Activated CD4-positive, alpha-beta T cell treated with anti-CD3 and anti-CD28 coated beads, Interleukin-2, amount 50 U/mL, for 16 hours (primary cell): ENCODE data around the gene IGSF10.
"Not testable (repeated sequence)": the region's sequence is repeated elsewhere in the genome, so short reads cannot be mapped to it uniquely, and the experiment has no call there.

Source experiments
- DNase-seq: peaks from one replicate; pipeline ENCODE4 v3.0.0-alpha.2; 2020

Gene IGSF10

DNA sequence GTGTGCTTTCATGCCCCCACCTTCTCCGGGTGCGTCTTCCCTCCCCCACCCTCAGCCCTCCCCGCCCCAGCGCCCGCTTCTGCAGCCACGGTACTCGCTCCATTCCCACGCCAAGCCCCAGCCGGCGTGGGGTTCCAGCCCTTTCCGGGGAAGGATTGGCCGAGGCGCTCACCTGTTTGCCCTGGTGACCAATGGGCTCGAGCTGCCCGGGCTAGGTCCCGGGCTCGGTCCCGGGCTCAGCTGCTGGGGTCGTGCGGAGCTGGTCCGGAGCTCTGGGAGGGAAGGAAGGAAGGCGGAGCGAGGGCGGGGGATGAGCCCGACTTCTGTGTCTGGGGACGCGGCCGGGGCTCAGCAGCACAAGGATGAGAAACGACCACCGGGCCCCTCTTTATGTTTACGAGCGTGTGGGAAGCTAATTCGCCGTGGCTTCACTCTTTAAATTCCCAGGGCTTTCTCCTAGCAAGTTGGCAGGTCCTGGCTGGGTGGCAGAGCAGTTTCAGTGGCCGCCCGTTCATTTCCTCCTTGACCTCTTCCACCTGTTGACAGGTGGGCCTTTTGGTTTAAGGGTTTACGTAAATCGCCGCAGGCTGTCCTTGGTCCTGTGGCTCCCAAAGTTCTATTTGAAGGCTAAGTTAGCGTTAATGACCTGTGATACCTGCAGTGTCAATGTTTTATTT lies at the start of gene IGSF10:
Gene IGSF10, minus strand, starts transcription at position 288 of the 677 bp plus-strand sequence. CDS start 2,352 bp downstream, outside the sequence.
- DNase-seq: no peak

GRCh38 chr3:151509468-151510135 lies 48.7 kb upstream of the IGSF10 start:
- not testable (repeated sequence) for DNase-seq

GRCh38 chr3:151504606-151505005 lies 43.7 kb upstream of the IGSF10 start:
- DNase-seq: no peak

GRCh38 chr3:151503074-151503473 lies 42.2 kb upstream of the IGSF10 start:
- DNase-seq: no peak

DNA sequence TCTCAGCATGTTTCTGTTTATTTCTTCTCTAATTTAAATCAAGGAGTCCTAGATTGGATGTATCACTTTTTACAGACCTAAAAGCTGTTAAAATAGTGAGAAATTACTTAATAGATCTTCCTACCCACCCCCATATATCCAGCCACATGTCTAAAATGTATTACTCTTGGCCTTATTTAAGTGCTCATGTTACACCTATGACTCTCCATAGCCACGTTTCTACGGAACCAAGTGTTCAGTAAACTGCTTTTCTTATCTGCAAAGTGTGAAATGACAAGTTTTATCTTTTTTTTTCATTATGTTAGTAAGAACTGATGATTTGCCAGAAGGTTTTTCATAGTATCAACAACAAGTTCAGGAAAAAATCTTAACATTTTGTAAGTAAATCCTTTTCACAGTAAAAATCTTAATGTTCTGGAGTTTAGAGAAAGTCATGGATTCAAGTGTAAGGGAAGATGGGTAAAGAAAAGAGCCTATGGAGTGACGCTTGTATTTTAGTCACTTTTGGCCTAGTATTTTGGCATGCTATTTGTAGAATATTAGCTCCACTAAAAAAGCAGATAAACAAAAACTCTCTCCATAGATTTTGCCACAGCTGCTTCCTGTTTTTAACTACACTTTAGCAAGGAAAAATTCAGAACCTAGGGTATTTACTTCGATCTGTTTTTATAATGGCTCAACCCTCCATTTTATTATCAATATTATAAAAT lies 41.2 kb upstream of the IGSF10 start:
- no peak for DNase-seq

DNA sequence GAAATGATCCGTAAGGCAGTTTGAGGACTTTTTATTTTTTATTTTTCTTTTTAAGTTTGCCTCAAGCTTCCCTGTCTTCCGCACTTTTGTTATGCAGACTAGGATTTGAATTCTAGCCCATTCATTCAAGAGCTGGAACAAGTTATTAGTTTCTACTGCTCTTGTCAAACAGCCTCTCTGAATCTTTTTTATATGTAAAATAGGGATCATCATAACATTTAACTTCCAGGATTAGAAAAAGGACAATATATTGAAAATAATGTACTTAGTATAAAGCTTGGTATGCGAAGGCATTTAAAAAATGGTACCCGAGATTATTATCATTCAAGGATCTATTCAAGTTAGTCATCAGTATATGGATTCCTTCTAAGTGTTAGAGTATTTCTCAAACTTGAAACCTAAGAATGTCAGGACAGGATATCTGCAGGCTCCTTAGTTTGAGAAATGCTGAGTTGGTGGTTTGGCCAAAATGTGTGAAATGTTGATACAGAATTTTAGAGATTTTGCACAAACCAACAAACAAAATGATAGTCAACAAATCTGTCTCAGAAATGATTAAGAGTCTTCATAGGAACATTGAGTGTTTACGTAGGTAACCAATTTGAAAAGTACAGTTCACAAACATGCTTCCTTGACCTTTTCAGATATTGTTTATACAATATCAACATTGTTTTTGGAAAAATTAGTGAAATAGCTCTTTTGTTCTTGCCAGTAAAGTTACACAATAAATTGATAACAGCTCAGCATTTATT lies 40.5 kb upstream of the IGSF10 start:
- DNase-seq: no peak

- no peak for DNase-seq
These were observed 38.3 kb upstream of the IGSF10 start for GRCh38 chr3:151499168-151499567.

DNA sequence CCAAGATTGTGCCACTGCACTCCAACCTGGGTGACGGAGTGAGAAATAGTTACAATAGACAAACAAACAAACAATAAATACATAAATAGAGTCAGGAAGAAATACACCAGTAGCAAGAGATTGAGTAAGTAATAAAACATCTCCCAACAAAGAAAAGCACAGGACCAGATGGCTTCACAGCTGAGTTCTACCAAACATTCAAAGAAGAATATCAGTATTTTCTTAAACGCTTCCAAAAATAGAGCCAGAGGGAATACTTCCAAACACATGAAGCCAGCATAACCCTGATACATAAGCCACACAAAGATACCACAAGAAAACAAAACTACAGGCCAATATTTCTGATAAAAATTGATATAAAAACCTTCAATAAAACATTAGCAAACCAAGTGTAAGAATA lies 30.7 kb upstream of the IGSF10 start:
- DNase-seq: no peak

DNA sequence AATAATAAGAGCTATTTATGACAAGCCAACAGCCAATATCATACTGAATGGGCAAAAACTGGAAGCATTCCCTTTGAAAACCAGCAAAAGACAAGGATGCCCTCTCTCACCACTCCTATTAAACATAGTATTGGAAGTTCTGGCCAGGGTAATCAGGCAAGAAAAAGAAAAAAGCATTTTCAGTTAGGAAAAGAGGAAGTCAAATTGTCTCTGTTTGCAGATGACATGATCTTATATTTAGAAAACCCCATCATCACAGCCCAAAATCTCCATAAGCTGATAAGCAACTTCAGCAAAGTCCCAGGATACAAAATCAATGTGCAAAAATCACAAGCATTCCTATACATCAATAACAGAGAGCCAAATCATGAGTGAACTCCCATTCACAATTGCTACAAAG lies 27.0 kb upstream of the IGSF10 start:
- not testable (repeated sequence) for DNase-seq

DNA sequence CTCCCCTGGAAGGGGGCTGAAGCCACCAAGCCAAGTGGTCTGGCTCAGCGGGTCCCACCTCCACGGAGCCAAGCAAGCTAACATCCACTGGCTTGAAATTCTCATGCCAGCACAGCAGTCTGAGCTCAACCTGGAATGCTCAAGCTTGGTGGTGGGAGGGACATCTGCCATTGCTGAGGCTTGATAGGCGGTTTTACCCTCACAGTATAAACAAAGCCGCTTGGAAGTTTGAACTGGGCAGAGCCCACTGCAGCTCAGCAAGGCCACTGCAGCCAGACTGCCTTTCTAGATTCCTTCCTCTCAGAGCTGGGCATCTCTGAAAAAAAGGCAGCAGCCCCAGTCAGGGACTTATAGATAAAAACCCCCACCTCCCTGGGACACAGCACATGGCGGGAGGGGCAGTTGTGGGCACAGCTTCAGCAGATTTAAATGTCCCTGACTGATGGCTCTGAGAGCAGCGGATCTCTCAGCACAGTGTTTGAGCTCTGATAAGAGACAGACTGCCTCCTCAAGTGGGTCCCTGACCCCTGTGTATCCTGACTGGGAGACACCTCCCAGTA lies 23.2 kb upstream of the IGSF10 start:
- no peak for DNase-seq

DNA sequence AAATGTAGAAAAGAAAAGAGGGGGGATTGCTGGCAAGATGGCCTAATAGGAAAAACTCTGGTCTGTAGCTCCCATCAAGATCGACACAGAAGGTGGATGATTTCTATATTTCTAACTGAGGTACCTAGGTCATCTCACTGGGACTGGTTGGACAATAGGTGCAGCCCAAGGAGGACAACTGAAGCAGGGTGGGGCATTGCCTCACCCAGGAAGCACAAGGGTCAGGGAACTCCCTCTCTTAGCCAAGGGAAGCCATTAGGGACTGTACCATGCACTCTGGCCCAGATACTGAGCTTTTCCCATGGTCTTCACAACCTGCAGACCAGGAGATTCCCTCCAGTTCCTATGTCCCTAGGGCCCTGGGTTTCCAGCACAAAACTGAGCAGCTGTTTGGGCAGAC lies 22.6 kb upstream of the IGSF10 start:
- no peak for DNase-seq

DNA sequence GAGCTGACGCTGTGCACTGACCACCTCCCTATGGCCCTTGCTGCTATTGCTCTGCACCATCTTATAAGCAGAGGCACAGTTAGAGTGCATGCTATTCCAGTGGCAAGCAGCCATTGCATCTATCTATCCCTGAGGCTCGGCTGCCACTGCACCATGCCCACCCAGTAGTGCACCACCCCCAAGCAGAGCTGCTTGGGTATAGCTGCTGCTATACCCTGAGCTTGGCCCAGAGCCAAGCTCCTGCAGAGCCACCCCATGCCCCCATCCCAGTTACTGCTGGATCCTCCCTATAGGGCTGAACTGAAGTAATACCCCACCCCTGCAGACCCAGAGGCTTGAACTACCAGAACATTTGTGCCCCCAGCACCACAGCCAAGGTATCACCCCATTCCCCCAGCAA lies 19.6 kb upstream of the IGSF10 start:
- DNase-seq: no peak

DNA sequence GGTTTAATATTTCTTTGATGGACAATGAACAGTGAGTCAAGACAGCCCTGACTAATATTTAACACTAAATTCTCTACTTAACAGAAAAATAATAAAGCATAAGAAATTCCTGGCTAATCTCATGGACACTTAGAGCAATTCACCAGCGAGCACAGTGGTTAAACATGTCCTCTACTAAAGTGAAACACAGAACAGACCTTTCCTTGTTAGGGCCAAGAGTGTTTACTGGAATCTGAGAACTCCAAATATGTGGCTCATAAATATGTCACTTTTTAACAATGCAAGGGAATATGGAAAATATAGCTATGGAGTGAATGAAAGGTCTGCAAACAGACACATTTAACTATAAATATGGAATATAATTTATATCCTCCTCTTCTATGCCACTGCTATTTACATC lies 18.6 kb upstream of the IGSF10 start:
- DNase-seq: no peak

DNA sequence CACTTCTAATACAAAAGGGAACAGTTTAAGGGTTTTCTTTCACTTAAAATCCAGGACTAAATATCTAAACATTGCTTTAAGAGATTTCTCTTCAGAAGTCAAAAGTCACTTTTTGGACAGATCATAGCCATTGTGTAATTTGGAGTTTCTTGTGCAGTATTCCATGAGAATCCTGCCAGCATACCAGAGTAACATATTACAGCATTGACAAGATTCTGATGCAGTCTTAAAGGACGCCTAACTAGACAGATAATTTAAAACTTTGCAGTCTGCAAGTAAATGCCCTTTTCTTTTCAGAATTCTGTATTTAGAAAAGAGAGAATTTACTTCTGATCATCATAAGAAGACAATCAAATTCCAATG lies 17.5 kb upstream of the IGSF10 start:
- DNase-seq: no peak

DNA sequence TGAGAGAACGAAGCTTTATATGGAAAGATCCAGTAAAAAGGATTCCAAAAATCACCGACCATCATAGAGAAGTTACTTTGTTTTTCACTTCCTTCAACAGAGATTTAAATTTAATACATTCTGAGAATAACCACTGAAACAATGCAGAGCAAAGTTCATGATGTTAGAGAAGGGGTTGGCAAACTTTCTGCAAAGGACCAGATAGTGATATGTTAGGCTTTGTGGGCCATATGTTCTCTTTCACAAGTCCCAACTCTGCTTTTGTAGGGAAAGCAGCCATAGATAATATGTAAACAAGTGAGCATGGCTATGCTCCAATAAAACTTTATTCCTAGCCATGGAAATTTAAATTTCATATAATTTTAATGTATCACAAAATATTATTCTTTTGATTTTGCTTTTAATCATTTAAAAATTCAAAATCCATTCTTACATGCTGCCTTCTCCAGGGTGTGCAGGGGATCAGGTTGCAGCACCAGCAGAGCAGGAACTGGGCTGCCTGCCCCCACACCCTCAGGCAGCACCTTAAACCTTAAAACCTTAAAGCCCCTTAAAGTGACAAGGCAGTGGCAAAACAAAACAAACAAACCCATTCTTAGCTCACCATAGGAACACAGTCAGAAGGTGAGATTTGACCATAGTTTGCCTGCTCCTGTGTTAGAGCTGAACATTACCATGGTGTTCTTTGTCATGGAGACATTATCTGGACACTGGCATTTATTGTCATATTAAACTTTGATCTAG lies 16.9 kb upstream of the IGSF10 start:
- DNase-seq: no peak

DNA sequence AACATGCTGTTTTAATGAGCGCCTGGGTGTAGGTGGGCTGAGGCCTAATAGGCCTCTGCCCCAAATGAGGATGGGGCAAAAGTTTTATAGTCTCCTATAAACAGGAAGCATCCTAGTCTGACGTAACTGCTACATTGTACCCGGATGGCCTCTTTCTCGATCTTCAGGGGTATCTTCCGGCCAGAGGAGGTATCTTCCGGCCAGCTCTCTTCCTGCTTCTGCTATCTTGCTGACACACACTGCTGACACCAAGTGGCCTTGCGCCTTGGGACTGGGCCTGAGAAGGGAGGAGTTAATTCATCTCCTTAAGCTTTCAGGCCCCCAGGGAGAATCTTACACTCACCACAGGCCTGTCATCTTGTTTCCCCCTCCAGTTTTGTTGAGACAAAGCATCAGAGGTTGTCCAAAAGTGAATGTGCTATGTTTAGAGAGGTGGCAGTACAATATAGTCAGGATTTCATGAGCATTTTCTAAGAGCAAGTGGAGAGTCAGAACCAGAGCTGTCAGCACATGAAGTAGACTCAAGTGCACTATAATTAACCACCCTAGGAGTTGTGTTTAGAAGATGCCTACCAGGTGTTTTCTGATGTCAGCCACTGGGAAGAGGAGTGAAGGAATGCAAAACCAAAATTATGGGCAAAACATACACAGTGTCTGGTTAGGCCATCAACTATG lies 15.6 kb upstream of the IGSF10 start:
- DNase-seq: no peak

GRCh38 chr3:151468284-151468917 lies 7.5 kb upstream of the IGSF10 start:
- peak; percentile 56 for DNase-seq

- no peak for DNase-seq
These were observed 6.2 kb upstream of the IGSF10 start for GRCh38 chr3:151467069-151467468.

DNA sequence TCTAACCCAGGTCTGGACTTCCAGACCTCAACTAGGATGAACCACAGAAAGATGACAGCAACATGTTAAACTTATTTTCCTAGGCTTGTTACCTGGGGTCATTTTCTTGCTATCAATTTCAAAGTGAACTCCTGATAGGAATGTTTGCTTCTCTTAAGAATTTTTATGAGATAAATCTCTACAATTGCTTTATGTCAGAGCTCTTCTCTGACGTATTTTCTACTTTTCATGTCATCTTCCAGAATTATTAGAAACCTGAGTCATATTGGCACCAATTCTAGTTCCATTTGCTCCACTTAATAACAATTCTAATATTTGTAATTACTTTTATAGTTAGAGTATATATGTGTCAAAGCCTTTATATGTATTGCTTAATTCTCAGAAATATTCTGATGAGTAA lies 2.1 kb upstream of the IGSF10 start:
- DNase-seq: no peak

DNA sequence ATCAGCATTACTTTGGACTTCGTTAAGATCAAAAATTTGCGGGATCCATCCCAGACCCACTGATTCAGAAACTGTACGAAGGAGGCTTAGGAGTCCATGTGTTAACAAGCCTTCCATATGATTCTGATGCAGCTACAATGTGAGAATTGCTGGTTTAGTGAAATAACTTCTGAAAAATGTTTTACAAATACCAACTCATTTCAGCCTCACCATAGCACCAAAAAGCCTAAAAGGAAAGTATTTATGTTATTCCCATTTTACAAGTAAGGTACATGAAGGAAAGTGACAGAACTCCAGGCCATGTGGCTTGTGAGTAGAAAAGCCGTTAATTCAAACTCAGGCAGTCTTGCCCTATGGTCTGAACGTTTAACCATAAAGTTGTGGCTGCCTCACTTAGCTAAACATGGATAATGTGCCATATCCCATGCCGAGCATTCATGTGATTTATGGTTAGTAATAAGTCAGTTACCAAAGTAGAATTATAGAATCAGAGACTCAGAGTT lies 1.5 kb upstream of the IGSF10 start:
- no peak for DNase-seq

DNA sequence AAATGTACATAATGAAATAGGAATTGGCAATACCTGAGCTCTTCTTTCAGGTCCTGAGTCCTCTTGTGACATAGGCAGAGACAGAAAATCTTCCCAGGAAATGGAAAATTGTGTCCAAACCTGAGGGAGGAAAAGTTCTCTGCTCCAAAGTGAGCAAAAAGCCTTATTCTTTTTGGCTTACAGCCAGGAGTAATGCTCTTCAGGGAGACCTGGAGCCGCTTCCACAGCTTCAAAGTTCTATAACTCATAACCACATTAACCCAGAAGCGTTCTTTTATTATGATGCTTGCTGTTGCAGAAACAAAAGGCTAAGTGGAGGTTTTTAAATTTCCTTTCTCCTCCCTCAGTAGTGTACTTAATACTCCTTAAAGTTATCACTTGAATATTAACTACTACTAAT lies 633 bp downstream of the IGSF10 start:
- DNase-seq: no peak
